Upper lobe of right lung (tissue), 1 donor: ENCODE measurements around the gene LDAH. TPM values are rescaled to one million over a fixed set of nuclear protein-coding genes. Genes with fewer than 3 reads are reported as not detected.

ENCODE experiments used
- ATAC-seq: fragments of 200-7000 bp; cut with Tn5 transposase; one replicate; pipeline ENCODE4 v1.9.1; 2020; ENCODE audit warnings: mild to moderate bottlenecking, moderate library complexity
- DNase-seq: peaks from one replicate; pipeline ENCODE4 v3.0.0-alpha.2; 2020
- H3K27ac ChIP-seq: fragments of 200-600 bp; one replicate; pipeline ENCODE4 v1.8.0; 2022
- H3K27me3 ChIP-seq: fragments of 200-600 bp; one replicate; pipeline ENCODE4 v1.8.0; 2022; ENCODE audit warnings: mild to moderate bottlenecking
- H3K36me3 ChIP-seq: fragments of 200-600 bp; one replicate; pipeline ENCODE4 v1.8.0; 2022
- H3K4me1 ChIP-seq: fragments of 200-600 bp; one replicate; pipeline ENCODE4 v1.8.0; 2022
- H3K4me3 ChIP-seq: fragments of 200-600 bp; one replicate; pipeline ENCODE4 v1.8.0; 2022; ENCODE audit warnings: mild to moderate bottlenecking
- H3K9me3 ChIP-seq: fragments of 200-600 bp; one replicate; pipeline ENCODE4 v1.8.0; 2022
- CTCF ChIP-seq: fragments of 200-600 bp; IDR thresholded peaks from one replicate; pipeline ENCODE4 v1.8.0; 2022; ENCODE audit warnings: antibody characterized with exemption
- intact Hi-C: fragments of 100-400 bp; cut with DNase I; formaldehyde crosslinking; loops from one replicate; pipeline ENCODE4 v1.11.0; 2022
- total RNA-seq: library from RNA; stranded (reverse); fragmentation: NEBNext Ultra II Directional; extraction: Animal tissue kit (Norgen Biotek cat#: 25700); gene quantifications from one replicate; pipeline ENCODE4 v1.2.1, GENCODE V29; 2021
- donor health status: DM: no; HTN: yes; CAD: no; lungs with severe emphysema.

The LDAH gene
- total RNA-seq, 1 donor from 2014 or later = 17.9 TPM

- Histone ChIP-seq H3K9me3 (no peaks in the 10 kb centered on the region), H3K27ac (no peak overlapping the region), H3K4me1 (no peaks in the 10 kb centered on the region), H3K4me3 (no peak overlapping the region), H3K36me3 (peaks cover 6% of the 10 kb centered on the region), H3K27me3 (no peaks in the 10 kb centered on the region)
- DNase-seq (no peak), ATAC-seq (peak; percentile 84)
- TF ChIP-seq CTCF = peak; percentile 68
- intact Hi-C loops = no loop called here
Observed at GRCh38 chr2:20781656-20782265, 41.1 kb downstream of the LDAH start.

GRCh38 chr2:20771299-20771698 lies 51.6 kb downstream of the LDAH start:
- H3K4me1 ChIP-seq = no peaks in the 10 kb centered on the region

GRCh38 chr2:20766798-20767644 lies 55.9 kb downstream of the LDAH start:
- intact Hi-C loops = no loop called here
- TF ChIP-seq CTCF = no peak
- H3K9me3 ChIP-seq = no peaks in the 10 kb centered on the region
- no peak overlapping the region for H3K27ac ChIP-seq
- no peak for DNase-seq
- H3K4me3 ChIP-seq = no peak overlapping the region
- H3K27me3 ChIP-seq = no peaks in the 10 kb centered on the region
- ATAC-seq = peak; percentile 37
- H3K4me1 ChIP-seq = no peaks in the 10 kb centered on the region
- no peaks in the 10 kb centered on the region for H3K36me3 ChIP-seq

More at GRCh38 chr2:20771299-20771698, 51.6 kb downstream of the LDAH start:
- Histone ChIP-seq H3K27me3 (no peaks in the 10 kb centered on the region), H3K27ac (no peak overlapping the region), H3K9me3 (no peaks in the 10 kb centered on the region), H3K36me3 (peaks cover 26% of the 10 kb centered on the region), H3K4me3 (no peak overlapping the region)
- ATAC-seq (no peak), DNase-seq (no peak)
- intact Hi-C loops = no loop called here
- no peak for TF ChIP-seq CTCF

- Histone ChIP-seq H3K4me3 (no peak overlapping the region), H3K4me1 (no peaks in the 10 kb centered on the region), H3K27me3 (no peaks in the 10 kb centered on the region), H3K27ac (no peak overlapping the region), H3K36me3 (no peaks in the 10 kb centered on the region), H3K9me3 (no peaks in the 10 kb centered on the region)
- ATAC-seq (no peak), DNase-seq (no peak)
- TF ChIP-seq CTCF = no peak
- intact Hi-C loops = no loop called here
Observed at GRCh38 chr2:20766213-20766612, 56.7 kb downstream of the LDAH start.

- Histone ChIP-seq H3K36me3 (no peaks in the 10 kb centered on the region), H3K9me3 (no peaks in the 10 kb centered on the region), H3K27me3 (no peaks in the 10 kb centered on the region), H3K4me3 (no peak overlapping the region), H3K4me1 (no peaks in the 10 kb centered on the region), H3K27ac (no peak overlapping the region)
- ATAC-seq = no peak
- intact Hi-C loops = no loop called here
- no peak for TF ChIP-seq CTCF
- DNase-seq = no peak
Observed at GRCh38 chr2:20762945-20763683, 59.8 kb downstream of the LDAH start.
